Activated CD4-positive, alpha-beta T cell treated with anti-CD3 and anti-CD28 coated beads, Interleukin-2, amount 50 U/mL, for 24 hours (primary cell): Measurements from ENCODE around the gene PARD3.
"Not testable (repeated sequence)": the region's sequence is repeated elsewhere in the genome, so short reads cannot be mapped to it uniquely, and the experiment has no call there.

Experiments used
- DNase-seq, 2 donors: peaks; one replicate each; pipeline ENCODE4 v3.0.0-alpha.2; 2020; ENCODE audit warnings: low read depth in 1 of 2, low spot score in 1 of 2

PARD3 gene

GRCh38 chr10:34359435-34359813 lies 455.7 kb downstream of the PARD3 start:
- no peak for DNase-seq

DNA sequence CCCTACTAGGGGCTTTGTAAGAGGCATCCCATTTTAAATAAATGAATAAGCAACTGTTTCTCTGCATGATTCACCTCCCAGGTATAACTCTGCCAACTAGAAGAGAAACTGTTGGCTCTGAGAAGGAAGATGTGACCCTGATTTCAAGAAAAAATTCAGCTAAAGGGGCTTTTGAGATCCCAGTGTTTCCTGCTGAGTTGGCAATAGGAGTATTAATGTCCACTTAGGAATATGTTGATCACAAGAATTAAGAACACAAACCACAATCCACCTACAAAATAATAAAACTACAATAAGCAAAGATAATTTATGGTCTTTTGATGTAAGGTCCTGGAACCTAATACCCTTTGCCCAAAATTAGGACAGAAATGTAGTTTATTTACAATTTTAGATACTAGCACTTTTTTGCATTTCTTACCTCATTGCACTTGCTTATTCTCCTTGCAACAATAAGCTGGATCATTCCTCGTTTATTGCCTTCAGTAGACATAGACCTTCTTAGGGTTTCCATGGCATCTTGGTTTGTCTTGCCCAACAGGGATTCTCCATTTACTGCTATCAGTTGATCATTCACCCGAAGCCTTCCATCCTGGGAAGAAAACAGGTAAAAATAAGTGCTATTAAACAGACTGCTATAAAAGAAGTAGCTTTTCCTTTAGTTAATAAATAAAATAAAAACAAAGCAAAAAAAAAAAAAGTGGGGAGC lies 456.2 kb downstream of the PARD3 start:
- DNase-seq = no peak

GRCh38 chr10:34356463-34356862 lies 458.6 kb downstream of the PARD3 start:
- DNase-seq = no peak

GRCh38 chr10:34353530-34353929 lies 461.6 kb downstream of the PARD3 start:
- not testable (repeated sequence) for DNase-seq

DNA sequence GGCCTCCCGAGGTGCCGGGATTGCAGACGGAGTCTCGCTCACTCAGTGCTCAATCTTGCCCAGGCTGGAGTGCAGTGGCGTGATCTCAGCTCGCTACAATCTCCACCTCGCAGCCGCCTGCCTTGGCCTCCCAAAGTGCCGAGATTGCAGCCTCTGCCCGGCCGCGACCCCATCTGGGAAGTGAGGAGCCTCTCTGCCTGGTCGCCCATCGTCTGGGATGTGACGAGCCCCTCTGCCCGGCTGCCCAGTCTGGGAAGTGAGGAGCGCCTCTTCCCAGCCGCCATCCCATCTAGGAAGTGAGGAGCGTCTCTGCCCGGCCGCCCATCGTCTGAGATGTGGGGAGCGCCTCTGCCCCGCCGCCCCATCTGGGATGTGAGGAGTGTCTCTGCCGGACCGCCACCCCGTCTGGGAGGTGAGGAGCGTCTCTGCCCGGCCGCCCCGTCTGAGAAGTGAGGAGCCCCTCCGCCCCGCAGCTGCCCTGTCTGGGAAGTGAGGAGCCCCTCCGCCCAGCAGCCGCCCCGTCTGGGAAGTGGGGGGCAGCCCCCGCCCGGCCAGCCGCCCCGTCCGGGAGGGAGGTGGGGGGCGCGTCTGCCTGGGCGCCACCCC lies 462.4 kb downstream of the PARD3 start:
- not testable (repeated sequence) for DNase-seq

DNA sequence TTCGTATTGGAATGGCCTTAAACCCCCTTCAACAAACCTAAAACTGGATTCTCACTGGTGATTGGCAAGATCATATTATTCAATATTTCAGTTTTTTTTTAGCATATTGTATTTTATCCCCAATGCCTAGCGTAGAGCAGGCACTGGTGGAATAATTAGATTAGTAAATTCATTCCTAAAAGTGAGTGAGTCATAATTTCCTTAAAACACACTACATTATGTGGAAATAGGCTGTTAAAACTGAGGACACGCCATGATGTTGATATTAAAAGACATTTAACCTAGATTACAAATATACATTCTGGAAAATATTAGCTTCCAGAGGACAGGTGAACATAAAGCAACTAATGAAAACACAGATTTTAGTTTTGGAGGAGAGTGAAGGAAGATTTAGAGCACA lies 463.9 kb downstream of the PARD3 start:
- no peak for DNase-seq

DNA sequence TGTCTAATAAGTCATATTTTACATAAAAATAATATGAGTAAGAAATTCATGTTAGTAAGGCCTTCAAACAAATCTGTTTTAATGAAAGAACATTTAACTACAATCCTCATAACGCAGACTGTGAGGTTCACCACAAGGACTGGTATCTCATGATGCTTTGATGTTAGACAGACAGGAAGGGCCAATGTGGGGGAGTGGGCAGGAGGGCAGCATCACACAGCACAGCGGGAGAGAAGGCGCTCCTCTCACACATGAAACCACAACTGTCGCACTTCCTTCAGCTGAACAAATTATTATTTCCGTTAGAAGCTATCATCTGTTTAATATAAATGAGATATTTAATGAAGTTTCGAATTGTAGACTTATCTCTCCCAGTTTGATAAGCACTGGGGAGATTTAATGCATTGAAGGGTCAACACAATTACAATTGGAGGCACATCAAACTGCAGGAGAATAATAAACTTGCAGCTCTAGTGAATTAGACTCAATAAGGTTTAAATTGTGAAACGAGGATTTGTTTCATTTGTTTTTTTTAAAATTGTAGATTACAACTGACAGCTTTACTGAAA lies 466.1 kb downstream of the PARD3 start:
- DNase-seq = no peak

GRCh38 chr10:34348021-34348420 lies 467.1 kb downstream of the PARD3 start:
- no peak for DNase-seq

GRCh38 chr10:34347131-34347530 lies 468.0 kb downstream of the PARD3 start:
- no peak for DNase-seq

GRCh38 chr10:34346516-34347100 lies 468.5 kb downstream of the PARD3 start:
- no peak for DNase-seq

DNA sequence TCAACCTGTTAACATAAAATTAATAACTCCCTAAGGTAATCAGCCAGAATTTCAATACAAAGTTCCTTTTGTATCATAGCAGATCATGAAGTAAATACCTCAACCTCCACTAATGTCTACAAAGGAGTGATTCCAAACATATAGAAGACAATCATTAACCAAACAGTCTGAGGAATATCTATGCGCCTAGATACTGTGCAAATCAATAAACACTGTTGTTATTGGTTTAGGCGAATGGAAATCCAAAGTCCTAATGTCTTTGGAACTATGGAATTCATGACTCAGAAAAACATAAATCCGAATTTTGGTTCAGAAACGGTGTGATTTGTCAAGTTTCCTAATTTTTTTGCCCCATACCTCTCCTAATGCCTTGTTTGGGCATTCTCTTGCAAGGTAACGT lies 469.7 kb downstream of the PARD3 start:
- no peak for DNase-seq

- DNase-seq = no peak
Measured at GRCh38 chr10:34343764-34344163, 471.3 kb downstream of the PARD3 start.

GRCh38 chr10:34341473-34341872 lies 473.6 kb downstream of the PARD3 start:
- DNase-seq = no peak

GRCh38 chr10:34340934-34341333 lies 474.2 kb downstream of the PARD3 start:
- no peak for DNase-seq

DNA sequence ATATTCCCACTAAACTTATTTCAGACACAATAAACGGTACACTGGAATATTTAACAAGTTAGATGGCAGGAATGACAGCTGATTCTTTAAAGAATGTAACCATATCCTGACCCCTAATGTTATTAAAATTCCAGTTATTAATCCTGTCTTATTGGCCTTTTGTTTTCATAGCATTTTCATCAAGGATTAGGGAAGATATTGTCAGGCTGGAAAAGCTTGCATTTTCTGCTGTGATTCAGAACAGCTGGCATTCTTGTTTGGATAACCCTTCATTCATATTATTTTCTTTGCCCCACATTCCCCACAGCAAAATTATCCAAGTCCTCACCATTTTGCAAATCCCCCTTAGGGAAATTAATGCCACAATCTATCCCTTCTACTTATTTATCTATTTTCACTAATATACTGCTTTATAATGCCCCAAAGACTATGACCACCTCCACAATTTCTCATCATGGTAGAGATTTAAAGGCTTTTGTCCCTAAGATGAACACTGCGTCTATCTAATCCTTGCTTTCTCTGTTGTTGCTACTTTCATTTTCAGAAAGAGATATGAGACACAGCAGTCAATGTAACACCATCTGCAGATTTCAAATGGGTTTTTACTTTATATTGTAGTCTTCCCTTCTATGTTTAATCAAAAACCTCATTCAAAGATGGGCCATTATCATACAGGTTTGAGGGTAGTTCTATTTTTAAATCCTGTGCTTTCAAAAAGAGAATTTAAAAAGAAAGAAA lies 475.1 kb downstream of the PARD3 start:
- no peak for DNase-seq

GRCh38 chr10:34337917-34338316 lies 477.2 kb downstream of the PARD3 start:
- DNase-seq = no peak

DNA sequence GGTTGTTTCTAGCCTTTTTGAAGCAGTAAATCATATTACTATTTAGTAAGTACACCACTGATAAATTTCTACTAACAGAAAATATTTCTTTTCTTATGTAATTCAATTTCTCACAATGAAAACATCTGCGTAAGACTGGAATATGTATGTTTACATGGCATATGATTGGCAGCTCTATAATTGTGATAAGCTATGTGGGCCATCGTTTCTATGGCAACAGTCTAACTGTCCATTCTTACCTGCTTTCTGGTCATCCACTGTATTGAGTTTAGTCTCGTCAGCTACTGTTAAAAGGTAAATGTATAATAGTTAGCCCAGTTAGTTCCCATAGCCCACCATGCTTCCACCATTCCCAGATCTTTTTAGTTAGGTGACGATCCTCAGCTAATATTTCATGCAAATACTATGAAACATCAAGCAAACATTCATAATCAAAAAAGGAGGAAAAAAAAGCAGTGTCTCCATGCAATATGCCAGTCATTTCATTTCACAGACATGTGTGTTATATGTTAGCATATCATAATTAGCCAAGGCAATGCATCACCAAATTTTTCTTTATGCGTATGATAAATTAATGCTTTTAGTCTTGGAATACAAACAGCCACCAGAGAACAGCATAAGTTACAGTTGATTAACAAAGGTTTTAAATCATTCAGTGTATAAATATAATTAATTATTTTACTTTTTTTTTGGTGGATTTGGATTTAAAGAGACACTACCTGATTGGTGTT lies 479.0 kb downstream of the PARD3 start:
- DNase-seq = no peak

DNA sequence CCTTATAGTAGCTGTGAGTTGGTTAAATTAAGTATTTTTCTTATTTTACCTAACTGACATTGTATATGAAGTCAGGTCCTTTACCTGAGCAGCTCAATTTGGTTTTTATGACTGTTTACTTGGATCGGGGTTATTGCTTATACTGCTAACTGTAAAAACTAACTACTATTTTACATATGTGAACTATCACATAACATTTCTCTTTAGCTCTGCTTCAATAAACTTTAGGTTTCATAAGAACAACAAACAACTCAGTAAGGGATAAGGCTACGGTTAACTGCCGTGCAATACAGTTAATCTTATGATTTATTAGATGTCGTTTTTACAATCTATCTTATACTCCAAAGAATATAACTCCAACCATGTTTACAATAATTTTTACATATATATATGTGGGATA lies 480.2 kb downstream of the PARD3 start:
- no peak for DNase-seq

DNA sequence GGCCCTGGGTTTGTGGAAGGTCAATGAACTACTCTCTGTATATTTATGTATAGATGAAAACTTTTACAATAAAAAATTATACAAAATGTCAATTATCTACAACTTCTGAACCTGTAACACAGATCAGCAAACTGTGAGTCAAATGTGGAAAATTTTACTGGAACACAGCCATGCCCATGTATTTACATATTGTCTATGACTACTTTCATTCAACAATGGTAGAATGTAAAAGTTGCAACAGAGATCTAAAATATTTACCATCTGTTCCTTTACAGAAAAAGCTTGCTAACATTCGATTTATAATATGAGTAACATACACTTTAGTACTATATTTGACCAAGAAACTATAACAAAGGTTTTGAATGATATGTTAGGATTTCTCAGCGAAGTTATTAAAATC lies 481.6 kb downstream of the PARD3 start:
- DNase-seq = no peak

DNA sequence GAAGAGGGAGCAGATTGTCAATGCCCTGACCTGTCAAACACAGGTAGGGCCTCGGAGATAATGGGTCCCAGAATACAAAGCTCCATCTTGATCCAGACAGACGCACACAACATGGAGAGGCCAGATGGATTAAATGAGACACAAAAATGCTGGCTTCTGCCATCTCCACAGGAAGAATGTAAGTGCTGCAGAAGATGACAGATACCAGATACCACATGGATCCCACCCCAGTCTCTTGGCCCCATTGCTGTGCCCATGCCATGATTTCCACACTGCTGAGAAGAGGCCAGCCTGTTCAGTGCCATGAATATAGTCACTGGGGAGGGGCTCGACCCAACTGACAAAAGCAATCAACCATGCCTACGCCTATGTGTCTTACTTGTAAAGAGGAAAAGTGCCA lies 487.9 kb downstream of the PARD3 start:
- no peak for DNase-seq

GRCh38 chr10:34323192-34323591 lies 491.9 kb downstream of the PARD3 start:
- DNase-seq = no peak
